WTC11 (cell line): Measurements from ENCODE around the gene GRIK2.

Experiments used
- ATF2 ChIP-seq: sonication (generic); formaldehyde crosslinking; IDR thresholded peaks from 2 replicates; pipeline ENCODE4 v1.8.1; 2022; ENCODE audit warnings: low read depth, missing genetic modification reagents, borderline replicate concordance
- CTCF ChIP-seq: fragments of 200-600 bp; IDR thresholded peaks from 2 replicates; pipeline ENCODE4 v1.8.0; 2022; ENCODE audit warnings: antibody characterized with exemption
- JUN ChIP-seq: sonication (generic); formaldehyde crosslinking; IDR thresholded peaks from 2 replicates; pipeline ENCODE4 v1.8.0; 2023; ENCODE audit warnings: mild to moderate bottlenecking, missing genetic modification reagents
- SP1 ChIP-seq: sonication (generic); formaldehyde crosslinking; conservative IDR thresholded peaks from 2 replicates; pipeline ENCODE4 v1.8.1; 2022; ENCODE audit warnings: missing genetic modification reagents
- TP53 ChIP-seq: sonication (generic); formaldehyde crosslinking; IDR thresholded peaks from 2 replicates; pipeline ENCODE4 v1.8.1; 2023; ENCODE audit warnings: mild to moderate bottlenecking, missing genetic modification reagents
- ZBTB43 ChIP-seq: sonication (generic); formaldehyde crosslinking; IDR thresholded peaks from 2 replicates; pipeline ENCODE4 v1.8.1; 2023; ENCODE audit warnings: mild to moderate bottlenecking, missing genetic modification reagents

- TF ChIP-seq ZBTB43 (no peak), CTCF (no peak), JUN (CRISPR knock-in tag) (no peak), SP1 (CRISPR knock-in tag) (no peak), TP53 (CRISPR knock-in tag) (no peak), ATF2 (no peak)
Observed at GRCh38 chr6:101937108-101937507, 543.6 kb downstream of the GRIK2 start.
